Measurements from ENCODE around the gene PHKG2. TPM values are rescaled to one million over a fixed set of nuclear protein-coding genes. Genes with fewer than 3 reads are reported as not detected.

The PHKG2 gene
- total RNA-seq, 1 donor, result 20.8 TPM

- TF ChIP-seq CTCF (IDR thresholded peaks at IDR 0.05; ENCODE audit: insufficient read depth, low read length), result no peak
- H3K4me3 ChIP-seq (ENCODE audit: low read depth, low read length), result no peak overlapping the region
- no peak for DNase-seq (ENCODE audit: low read depth)
Measured at GRCh38 chr16:30706046-30706445, 42.2 kb upstream of the PHKG2 start.

- TF ChIP-seq CTCF (IDR thresholded peaks at IDR 0.05; ENCODE audit: insufficient read depth, low read length), result no peak
- H3K4me3 ChIP-seq (ENCODE audit: low read depth, low read length), result no peak overlapping the region
- DNase-seq (ENCODE audit: low read depth), result no peak
Measured at GRCh38 chr16:30710971-30711370, 37.3 kb upstream of the PHKG2 start.

GRCh38 chr16:30711712-30712111 is 36.5 kb upstream of the PHKG2 start:
- no peak for DNase-seq (ENCODE audit: low read depth)
- no peak overlapping the region for H3K4me3 ChIP-seq (ENCODE audit: low read depth, low read length)
- TF ChIP-seq CTCF (IDR thresholded peaks at IDR 0.05; ENCODE audit: insufficient read depth, low read length), result no peak

DNA sequence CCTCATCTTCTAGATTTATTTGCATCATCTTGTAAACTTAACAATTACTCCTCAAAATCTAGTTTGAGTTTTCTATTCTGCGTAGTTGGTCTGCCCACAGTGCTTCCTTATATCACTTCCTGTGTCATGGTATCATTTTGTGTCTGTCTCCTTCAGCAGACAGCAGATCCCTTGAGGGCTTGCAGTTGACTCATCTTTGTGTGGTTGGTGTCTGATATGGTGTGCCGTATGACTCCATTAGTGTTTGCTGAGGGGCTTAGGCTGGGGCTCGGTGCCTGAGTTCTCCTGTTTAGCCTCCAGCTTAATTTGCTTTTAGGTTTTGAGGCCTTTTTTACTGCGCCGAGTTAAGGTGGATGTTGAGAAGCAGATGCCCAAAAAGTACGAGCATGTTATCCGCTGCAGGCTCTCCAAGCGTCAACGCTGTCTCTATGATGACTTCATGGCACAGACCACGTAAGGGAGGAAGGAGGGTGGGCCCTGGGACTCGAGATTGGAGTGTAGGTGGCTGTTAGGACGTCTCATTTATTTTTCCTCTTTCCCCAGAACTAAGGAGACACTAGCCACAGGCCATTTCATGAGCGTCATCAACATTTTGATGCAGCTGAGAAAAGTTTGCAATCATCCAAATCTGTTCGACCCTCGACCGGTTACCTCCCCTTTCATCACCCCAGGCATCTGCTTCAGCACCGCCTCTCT is 32.3 kb upstream of the PHKG2 start:
- no peak for TF ChIP-seq CTCF (IDR thresholded peaks at IDR 0.05; ENCODE audit: insufficient read depth, low read length)
- no peak overlapping the region for H3K4me3 ChIP-seq (ENCODE audit: low read depth, low read length)
- no peak for DNase-seq (ENCODE audit: low read depth)

DNA sequence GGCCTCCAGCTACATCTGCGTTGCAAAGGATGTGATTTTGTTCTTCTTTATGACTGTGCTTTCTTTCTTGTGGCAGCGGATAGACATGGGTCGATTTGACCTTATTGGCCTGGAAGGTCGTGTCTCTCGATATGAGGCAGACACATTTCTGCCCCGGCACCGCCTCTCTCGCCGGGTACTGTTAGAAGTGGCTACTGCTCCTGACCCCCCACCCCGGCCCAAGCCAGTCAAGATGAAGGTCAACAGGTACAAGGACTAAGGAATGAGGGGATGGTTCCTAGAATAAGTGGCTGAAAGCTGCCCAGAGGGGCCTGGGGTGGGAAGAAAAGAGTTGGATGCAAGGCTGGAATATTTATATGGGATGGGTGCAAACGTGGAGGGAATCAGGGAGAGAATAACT is 28.1 kb upstream of the PHKG2 start:
- TF ChIP-seq CTCF (IDR thresholded peaks at IDR 0.05; ENCODE audit: insufficient read depth, low read length), result no peak
- no peak for DNase-seq (ENCODE audit: low read depth)
- H3K4me3 ChIP-seq (ENCODE audit: low read depth, low read length), result no peak overlapping the region

- TF ChIP-seq CTCF (IDR thresholded peaks at IDR 0.05; ENCODE audit: insufficient read depth, low read length), result no peak
- no peak for DNase-seq (ENCODE audit: low read depth)
- H3K4me3 ChIP-seq (ENCODE audit: low read depth, low read length), result no peak overlapping the region
Measured at GRCh38 chr16:30720694-30721093, 27.5 kb upstream of the PHKG2 start.

DNA sequence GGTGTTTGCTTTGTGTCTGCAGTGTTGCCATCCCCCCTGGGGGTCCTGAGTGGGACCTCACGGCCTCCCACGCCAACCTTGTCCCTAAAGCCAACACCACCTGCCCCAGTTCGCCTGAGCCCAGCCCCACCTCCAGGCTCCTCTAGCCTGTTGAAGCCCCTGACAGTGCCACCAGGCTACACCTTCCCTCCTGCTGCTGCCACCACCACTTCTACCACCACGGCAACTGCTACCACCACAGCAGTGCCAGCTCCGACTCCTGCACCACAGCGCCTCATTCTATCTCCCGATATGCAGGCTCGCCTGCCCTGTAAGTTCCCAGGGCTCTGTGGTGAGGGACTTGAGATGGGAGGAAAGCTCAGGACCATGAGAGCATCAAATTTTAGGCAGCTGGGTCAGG is 27.1 kb upstream of the PHKG2 start:
- no peak for TF ChIP-seq CTCF (IDR thresholded peaks at IDR 0.05; ENCODE audit: insufficient read depth, low read length)

More for the DNA sequence above, 27.1 kb upstream of the PHKG2 start:
- H3K4me3 ChIP-seq (ENCODE audit: low read depth, low read length), result no peak overlapping the region
- DNase-seq (ENCODE audit: low read depth), result no peak

All from fibroblast of the aortic adventitia (primary cell).